Measurements from ENCODE around the gene LAMC3.

Gene LAMC3

DNA sequence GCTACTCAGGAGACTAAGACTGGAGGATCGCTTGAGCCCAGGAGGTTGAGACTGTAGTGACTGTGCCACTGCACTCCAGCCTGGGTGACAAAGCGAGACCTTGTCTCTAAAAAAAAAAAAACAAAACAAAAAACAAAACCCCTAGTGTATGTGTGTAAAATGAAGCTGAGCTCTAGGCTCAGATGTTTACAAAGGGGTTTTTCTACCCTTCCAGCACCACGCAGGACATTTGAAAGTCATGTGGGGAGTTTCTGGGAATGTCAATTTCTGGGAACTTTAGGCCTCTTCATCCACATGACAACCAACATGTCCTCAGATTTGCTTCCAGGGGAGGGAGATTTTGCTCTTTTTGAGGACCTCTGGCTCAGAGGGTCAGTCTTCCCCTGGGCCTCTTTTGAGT, 44.9 kb downstream of the LAMC3 start:
- no peak for DNase-seq (ENCODE audit: low spot score)
- in situ Hi-C loops (cut with MboI; ENCODE audit: low sequenced_read_pairs, unreplicated experiment): no loop called here

DNA sequence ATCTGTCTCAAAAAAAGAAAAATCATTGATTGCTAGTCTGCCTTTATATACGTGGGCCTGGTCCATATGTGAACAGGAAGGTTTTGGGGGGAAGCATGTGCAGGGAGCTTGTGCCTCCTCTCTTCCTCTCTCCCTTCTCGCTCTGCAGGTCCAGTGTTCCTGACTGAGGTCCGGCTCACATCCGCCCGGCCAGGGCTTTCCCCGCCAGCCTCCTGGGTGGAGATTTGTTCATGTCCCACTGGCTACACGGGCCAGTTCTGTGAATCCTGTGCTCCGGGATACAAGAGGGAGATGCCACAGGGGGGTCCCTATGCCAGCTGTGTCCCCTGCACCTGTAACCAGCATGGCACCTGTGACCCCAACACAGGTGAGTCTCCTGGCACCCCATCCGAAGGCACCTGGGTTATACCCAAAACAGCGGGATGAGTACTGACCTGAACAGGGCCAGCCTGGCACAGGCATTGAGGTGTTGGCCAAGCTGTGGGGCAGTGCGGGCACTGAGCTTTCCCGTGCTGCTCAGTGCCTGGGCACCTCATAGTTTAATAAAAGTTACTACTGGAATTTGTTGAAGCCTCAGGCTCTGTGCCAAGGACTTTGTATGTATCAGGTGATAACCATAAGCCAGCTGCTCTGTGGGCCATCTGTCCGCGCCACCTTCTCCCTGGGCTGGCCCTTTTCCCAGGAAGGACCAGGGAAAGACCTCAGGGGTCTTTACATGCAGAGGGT, 48.0 kb downstream of the LAMC3 start:
- TF ChIP-seq, protein P1, sequence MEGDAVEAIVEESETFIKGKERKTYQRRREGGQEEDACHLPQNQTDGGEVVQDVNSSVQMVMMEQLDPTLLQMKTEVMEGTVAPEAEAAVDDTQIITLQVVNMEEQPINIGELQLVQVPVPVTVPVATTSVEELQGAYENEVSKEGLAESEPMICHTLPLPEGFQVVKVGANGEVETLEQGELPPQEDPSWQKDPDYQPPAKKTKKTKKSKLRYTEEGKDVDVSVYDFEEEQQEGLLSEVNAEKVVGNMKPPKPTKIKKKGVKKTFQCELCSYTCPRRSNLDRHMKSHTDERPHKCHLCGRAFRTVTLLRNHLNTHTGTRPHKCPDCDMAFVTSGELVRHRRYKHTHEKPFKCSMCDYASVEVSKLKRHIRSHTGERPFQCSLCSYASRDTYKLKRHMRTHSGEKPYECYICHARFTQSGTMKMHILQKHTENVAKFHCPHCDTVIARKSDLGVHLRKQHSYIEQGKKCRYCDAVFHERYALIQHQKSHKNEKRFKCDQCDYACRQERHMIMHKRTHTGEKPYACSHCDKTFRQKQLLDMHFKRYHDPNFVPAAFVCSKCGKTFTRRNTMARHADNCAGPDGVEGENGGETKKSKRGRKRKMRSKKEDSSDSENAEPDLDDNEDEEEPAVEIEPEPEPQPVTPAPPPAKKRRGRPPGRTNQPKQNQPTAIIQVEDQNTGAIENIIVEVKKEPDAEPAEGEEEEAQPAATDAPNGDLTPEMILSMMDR (IDR thresholded peaks at IDR 0.05; ENCODE audit: borderline replicate concordance, control extremely low read depth, extremely low read depth, insufficient read depth, missing control alignments): no peak
- DNase-seq (ENCODE audit: low spot score): no peak
- in situ Hi-C loops (cut with MboI; ENCODE audit: low sequenced_read_pairs, unreplicated experiment): no loop called here

More for the DNA sequence above, 44.9 kb downstream of the LAMC3 start:
- TF ChIP-seq, protein P1 (IDR thresholded peaks at IDR 0.05; ENCODE audit: borderline replicate concordance, control extremely low read depth, extremely low read depth, insufficient read depth, missing control alignments): no peak

DNA sequence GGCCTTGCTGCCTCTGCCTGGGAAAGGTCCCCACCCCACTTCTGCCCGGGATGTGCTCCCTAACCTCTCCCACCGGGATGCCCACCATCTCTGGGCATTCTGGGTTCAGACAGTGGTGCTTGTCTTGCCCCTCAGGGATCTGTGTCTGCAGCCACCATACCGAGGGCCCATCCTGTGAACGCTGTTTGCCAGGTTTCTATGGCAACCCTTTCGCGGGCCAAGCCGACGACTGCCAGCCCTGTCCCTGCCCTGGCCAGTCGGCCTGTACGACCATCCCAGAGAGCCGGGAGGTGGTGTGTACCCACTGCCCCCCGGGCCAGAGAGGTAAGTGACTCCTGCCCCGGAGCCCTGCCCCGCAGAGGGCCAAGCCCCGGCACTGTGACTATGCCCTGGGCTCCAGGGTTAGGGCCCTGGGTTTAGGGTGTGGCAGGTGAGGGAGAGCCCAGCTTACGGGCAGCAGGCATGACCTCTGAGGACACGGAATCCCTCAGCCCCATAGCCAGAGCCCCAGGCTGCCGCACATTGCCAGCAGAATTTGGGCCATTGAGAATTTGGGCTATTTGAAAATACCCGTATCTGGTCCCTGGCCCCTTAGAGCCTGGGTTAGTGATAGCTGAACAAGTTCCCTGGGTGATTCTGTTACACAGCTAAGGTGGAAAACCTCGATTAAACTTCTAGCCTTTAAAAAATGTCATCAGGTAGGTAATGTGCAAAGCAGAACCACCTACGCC, 52.1 kb downstream of the LAMC3 start:
- TF ChIP-seq, protein P1 (IDR thresholded peaks at IDR 0.05; ENCODE audit: borderline replicate concordance, control extremely low read depth, extremely low read depth, insufficient read depth, missing control alignments): no peak
- in situ Hi-C loops (cut with MboI; ENCODE audit: low sequenced_read_pairs, unreplicated experiment): no loop called here
- no peak for DNase-seq (ENCODE audit: low spot score)

DNA sequence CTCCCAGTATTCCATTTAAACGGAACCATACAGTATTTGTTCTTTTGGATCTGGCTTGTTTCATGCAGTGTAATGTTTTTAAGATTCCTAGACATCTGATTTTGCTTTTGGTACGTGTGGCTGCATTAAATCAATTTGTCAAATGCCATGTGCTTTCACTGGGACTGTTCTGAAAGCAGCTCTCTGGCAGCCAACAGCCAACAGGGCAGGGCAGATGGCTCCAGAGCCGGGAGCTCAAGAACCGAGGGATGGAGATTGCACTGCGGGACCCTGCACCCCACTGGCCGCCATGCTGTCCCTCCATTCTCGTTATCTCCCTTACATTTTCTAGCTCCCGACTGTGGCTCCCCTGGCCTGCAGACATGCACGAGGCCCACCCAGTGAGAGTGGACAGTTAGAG, 54.0 kb downstream of the LAMC3 start:
- in situ Hi-C loops (cut with MboI; ENCODE audit: low sequenced_read_pairs, unreplicated experiment): no loop called here
- no peak for DNase-seq (ENCODE audit: low spot score)
- TF ChIP-seq, protein P1 (IDR thresholded peaks at IDR 0.05; ENCODE audit: borderline replicate concordance, control extremely low read depth, extremely low read depth, insufficient read depth, missing control alignments): no peak

DNA sequence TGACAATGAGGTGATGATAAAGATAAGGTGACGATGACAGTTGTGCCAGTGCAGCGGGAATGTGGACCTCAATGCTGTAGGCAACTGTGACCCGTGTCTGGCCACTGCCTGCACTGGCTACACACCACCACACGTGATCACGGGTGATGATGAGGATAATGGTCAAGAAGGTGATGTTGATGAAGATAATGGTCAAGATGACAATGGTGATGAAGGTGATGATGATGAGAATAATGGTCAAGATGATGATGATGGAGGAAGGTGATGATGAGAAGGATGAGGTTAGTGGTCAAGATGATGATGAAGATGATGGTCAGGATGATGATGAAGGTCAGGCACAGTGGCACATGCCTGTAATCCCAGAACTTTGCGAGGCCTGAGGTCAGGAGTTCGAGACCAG, 56.6 kb downstream of the LAMC3 start:
- TF ChIP-seq, protein P1 (IDR thresholded peaks at IDR 0.05; ENCODE audit: borderline replicate concordance, control extremely low read depth, extremely low read depth, insufficient read depth, missing control alignments): no peak
- in situ Hi-C loops (cut with MboI; ENCODE audit: low sequenced_read_pairs, unreplicated experiment): no loop called here
- DNase-seq (ENCODE audit: low spot score): no peak

DNA sequence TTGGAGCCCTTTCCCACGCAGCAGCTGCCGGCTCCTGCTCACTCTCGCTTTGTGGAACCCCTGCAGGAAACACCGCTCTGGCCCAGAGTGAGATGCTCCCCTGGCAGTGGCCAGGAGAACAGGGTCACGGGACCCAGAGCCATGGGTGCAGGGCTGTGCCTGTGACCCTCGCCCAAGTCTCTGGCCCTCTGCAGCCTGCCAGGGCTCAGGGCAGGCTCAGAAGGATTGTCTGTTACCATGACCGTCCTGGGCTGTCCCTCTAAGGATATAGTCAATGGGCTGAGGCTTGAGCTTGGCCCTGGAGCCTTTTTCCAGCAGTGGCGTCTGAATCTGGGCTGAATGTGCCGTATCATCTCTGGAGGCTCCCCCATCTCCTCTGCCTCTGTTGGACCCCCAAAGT, 58.7 kb downstream of the LAMC3 start:
- in situ Hi-C loops (cut with MboI; ENCODE audit: low sequenced_read_pairs, unreplicated experiment): no loop called here
- TF ChIP-seq, protein P1 (IDR thresholded peaks at IDR 0.05; ENCODE audit: borderline replicate concordance, control extremely low read depth, extremely low read depth, insufficient read depth, missing control alignments): no peak
- DNase-seq (ENCODE audit: low spot score): no peak
